GM18511 (cell line): Measurements from ENCODE around the gene A4GALT.
"Not testable (repeated sequence)": the region's sequence is repeated elsewhere in the genome, so short reads cannot be mapped to it uniquely, and the experiment has no call there.

Source experiments
- ATAC-seq: cut with Tn5 transposase; IDR thresholded peaks from one replicate; pipeline ENCODE4 v1.9.1; 2021; ENCODE audit warnings: mild to moderate bottlenecking, moderate library complexity; ENCODE audit not compliant: unreplicated experiment

The A4GALT gene

GRCh38 chr22:42743501-42743991 is 22.9 kb upstream of the A4GALT start:
- ATAC-seq, result no peak

- no peak for ATAC-seq
These were observed 22.3 kb upstream of the A4GALT start for GRCh38 chr22:42742940-42743339.

- ATAC-seq, result not testable (repeated sequence)
These were observed 19.6 kb upstream of the A4GALT start for GRCh38 chr22:42740320-42740719.

- no peak for ATAC-seq
These were observed 13.7 kb upstream of the A4GALT start for GRCh38 chr22:42734406-42734805.

- ATAC-seq, result not testable (repeated sequence)
These were observed 12.7 kb upstream of the A4GALT start for GRCh38 chr22:42733394-42733793.

- no peak for ATAC-seq
These were observed 11.4 kb upstream of the A4GALT start for GRCh38 chr22:42732081-42732480.

- no peak for ATAC-seq
These were observed 6.1 kb upstream of the A4GALT start for GRCh38 chr22:42726811-42727210.

GRCh38 chr22:42725606-42726355 is 5.1 kb upstream of the A4GALT start:
- ATAC-seq, result no peak

GRCh38 chr22:42724062-42724461 is 3.4 kb upstream of the A4GALT start:
- ATAC-seq, result no peak

GRCh38 chr22:42721045-42721434 is 370 bp upstream of the A4GALT start:
- ATAC-seq, result no peak

GRCh38 chr22:42719656-42720262 is 911 bp downstream of the A4GALT start:
- ATAC-seq, result no peak

- ATAC-seq, result no peak
These were observed 1.5 kb downstream of the A4GALT start for GRCh38 chr22:42719133-42719532.

- ATAC-seq, result peak; percentile 26
These were observed 3.3 kb downstream of the A4GALT start for GRCh38 chr22:42717197-42717928.

GRCh38 chr22:42716649-42717127 is 4.0 kb downstream of the A4GALT start:
- ATAC-seq, result peak; percentile 59

- peak; percentile 30 for ATAC-seq
These were observed 4.4 kb downstream of the A4GALT start for GRCh38 chr22:42716221-42716620.

- ATAC-seq, result no peak
These were observed 5.8 kb downstream of the A4GALT start for GRCh38 chr22:42714768-42715390.

GRCh38 chr22:42714308-42714707 is 6.4 kb downstream of the A4GALT start:
- ATAC-seq, result no peak

GRCh38 chr22:42711895-42712837 is 8.5 kb downstream of the A4GALT start:
- no peak for ATAC-seq

GRCh38 chr22:42711281-42711731 is 9.4 kb downstream of the A4GALT start:
- no peak for ATAC-seq

GRCh38 chr22:42708417-42708816 is 12.3 kb downstream of the A4GALT start:
- no peak for ATAC-seq
